K562 (cell line): ENCODE data around the gene ARHGEF7. TPM values are rescaled to one million over a fixed set of nuclear protein-coding genes. Genes with fewer than 3 reads are reported as not detected.

Source experiments
- E2F3 ChIP-seq: fragments of 250-450 bp; sonication (Bioruptor Pico); IDR thresholded peaks from 2 replicates; pipeline ENCODE4 v1.4.0; 2020; ENCODE audit warnings: mild to moderate bottlenecking
- SIRT6 ChIP-seq: IDR thresholded peaks from one replicate; pipeline ENCODE4 v1.6.1; 2012; ENCODE audit warnings: low read depth, mild to moderate bottlenecking, control low read depth, inconsistent platforms, low read length, moderate library complexity
- SMAD4 ChIP-seq: fragments of 250-450 bp; sonication (Bioruptor Pico); conservative IDR thresholded peaks from 2 replicates; pipeline ENCODE4 v1.8.0; 2021; ENCODE audit warnings: inconsistent platforms, mild to moderate bottlenecking, moderate library complexity
- TSC22D4 ChIP-seq: fragments of 450-650 bp; IDR thresholded peaks from 2 replicates; pipeline ENCODE4 v1.6.1; 2016; ENCODE audit warnings: missing genetic modification characterization, missing biosample characterization, control low read depth
- ZNF197 ChIP-seq: fragments of 200-800 bp; sonication (Bioruptor generic); IDR thresholded peaks from 2 replicates; pipeline ENCODE4 v1.6.1; 2016; ENCODE audit warnings: low read depth, missing genetic modification characterization, missing compliant biosample characterization
- polyA plus RNA-seq, 8 experiments: library from polyadenylated mRNA; depleted of rRNA in 4 of 8; stranded (reverse) in 5 of 8; unstranded in 3 of 8; fragments of >200 nt; fragmentation: Nextera tagmentation in 2 of 8; fragmentation: Illumina TruSeq in 1 of 8; extraction: Ambion mirVana in 2 of 8; extraction: Trizol in 1 of 8; gene quantifications; 2 replicates each; pipeline versions ENCODE4 v1.2.1 to v1.2.3, GENCODE V29; 2011 to 2014; ENCODE audit warnings: inconsistent platforms in 1 of 8, missing spikeins in 1 of 8
- total RNA-seq, 7 experiments: library from RNA; depleted of rRNA in 6 of 7; stranded (reverse); fragments of >200 nt in 6 of 7; fragmentation: Illumina TruSeq in 2 of 7; extraction: Trizol in 2 of 7; gene quantifications; 2 replicates each; pipeline versions ENCODE4 v1.2.1 to v1.2.3, GENCODE V29; 2011 to 2021; ENCODE audit warnings: low replicate concordance in 1 of 7
- TF ChIP-seq, protein P1 (sequence below): fragments of 150-350 bp; IDR thresholded peaks from 2 replicates; pipeline ENCODE4 v1.6.1; 2014; ENCODE audit warnings: low read depth, mild to moderate bottlenecking, low read length, borderline replicate concordance
- TF ChIP-seq, protein P2 (sequence below): fragments of 450-650 bp; conservative IDR thresholded peaks from 2 replicates; pipeline ENCODE4 v1.6.1; 2016; ENCODE audit warnings: missing genetic modification characterization, low read depth, mild to moderate bottlenecking, control low read depth, missing compliant biosample characterization
- TF ChIP-seq, protein P3 (sequence below): fragments of 450-650 bp; formaldehyde crosslinking; IDR thresholded peaks from 2 replicates; pipeline ENCODE4 v1.4.0; 2020; ENCODE audit warnings: mild to moderate bottlenecking, moderate library complexity

ARHGEF7 gene
- total and polyA plus RNA-seq, 9 of the 15 experiments (the other 6 are each of a cell fraction or from before 2014, with no cell fraction given), result 2.1 to 26.8 (median 17.5) TPM

DNA sequence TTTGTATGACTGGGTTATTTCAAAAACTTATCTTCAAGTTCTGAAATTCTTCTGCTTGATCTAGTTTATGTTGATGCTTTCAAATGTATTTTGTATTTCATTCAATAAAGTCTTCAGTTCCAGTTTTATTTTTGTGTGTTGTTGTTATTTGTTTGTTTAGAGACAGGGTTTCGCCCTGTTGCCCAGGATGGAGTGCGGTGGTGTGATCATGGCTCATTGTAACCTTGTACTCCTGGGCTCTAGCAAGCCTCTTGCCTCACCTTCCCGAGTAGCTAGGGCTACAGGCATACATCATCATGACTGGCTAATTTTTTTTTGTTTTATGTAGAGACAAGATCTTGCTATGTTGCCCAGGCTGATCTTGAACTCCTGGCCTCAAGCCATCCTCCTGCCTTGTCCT is 40.3 kb upstream of the ARHGEF7 start (continued):
- TF ChIP-seq, protein P1, sequence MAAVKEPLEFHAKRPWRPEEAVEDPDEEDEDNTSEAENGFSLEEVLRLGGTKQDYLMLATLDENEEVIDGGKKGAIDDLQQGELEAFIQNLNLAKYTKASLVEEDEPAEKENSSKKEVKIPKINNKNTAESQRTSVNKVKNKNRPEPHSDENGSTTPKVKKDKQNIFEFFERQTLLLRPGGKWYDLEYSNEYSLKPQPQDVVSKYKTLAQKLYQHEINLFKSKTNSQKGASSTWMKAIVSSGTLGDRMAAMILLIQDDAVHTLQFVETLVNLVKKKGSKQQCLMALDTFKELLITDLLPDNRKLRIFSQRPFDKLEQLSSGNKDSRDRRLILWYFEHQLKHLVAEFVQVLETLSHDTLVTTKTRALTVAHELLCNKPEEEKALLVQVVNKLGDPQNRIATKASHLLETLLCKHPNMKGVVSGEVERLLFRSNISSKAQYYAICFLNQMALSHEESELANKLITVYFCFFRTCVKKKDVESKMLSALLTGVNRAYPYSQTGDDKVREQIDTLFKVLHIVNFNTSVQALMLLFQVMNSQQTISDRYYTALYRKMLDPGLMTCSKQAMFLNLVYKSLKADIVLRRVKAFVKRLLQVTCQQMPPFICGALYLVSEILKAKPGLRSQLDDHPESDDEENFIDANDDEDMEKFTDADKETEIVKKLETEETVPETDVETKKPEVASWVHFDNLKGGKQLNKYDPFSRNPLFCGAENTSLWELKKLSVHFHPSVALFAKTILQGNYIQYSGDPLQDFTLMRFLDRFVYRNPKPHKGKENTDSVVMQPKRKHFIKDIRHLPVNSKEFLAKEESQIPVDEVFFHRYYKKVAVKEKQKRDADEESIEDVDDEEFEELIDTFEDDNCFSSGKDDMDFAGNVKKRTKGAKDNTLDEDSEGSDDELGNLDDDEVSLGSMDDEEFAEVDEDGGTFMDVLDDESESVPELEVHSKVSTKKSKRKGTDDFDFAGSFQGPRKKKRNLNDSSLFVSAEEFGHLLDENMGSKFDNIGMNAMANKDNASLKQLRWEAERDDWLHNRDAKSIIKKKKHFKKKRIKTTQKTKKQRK, result no peak
- TF ChIP-seq SMAD4 (CRISPR knock-in tag), result no peak
- TF ChIP-seq TSC22D4, result no peak
- TF ChIP-seq ZNF197, result no peak
- TF ChIP-seq, protein P2, sequence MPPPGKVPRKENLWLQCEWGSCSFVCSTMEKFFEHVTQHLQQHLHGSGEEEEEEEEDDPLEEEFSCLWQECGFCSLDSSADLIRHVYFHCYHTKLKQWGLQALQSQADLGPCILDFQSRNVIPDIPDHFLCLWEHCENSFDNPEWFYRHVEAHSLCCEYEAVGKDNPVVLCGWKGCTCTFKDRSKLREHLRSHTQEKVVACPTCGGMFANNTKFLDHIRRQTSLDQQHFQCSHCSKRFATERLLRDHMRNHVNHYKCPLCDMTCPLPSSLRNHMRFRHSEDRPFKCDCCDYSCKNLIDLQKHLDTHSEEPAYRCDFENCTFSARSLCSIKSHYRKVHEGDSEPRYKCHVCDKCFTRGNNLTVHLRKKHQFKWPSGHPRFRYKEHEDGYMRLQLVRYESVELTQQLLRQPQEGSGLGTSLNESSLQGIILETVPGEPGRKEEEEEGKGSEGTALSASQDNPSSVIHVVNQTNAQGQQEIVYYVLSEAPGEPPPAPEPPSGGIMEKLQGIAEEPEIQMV (tag), result no peak
- TF ChIP-seq E2F3 (CRISPR knock-in tag), result no peak
- no peak for TF ChIP-seq SIRT6
- TF ChIP-seq, protein P3, sequence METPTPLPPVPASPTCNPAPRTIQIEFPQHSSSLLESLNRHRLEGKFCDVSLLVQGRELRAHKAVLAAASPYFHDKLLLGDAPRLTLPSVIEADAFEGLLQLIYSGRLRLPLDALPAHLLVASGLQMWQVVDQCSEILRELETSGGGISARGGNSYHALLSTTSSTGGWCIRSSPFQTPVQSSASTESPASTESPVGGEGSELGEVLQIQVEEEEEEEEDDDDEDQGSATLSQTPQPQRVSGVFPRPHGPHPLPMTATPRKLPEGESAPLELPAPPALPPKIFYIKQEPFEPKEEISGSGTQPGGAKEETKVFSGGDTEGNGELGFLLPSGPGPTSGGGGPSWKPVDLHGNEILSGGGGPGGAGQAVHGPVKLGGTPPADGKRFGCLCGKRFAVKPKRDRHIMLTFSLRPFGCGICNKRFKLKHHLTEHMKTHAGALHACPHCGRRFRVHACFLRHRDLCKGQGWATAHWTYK (CRISPR knock-in tag), result no peak
- TF ChIP-seq, all 486 proteins: peak for 0
